ENCODE measurements around the gene TPT1.
"Not testable (repeated sequence)": the region's sequence is repeated elsewhere in the genome, so short reads cannot be mapped to it uniquely, and the experiment has no call there.

Gene TPT1

DNA sequence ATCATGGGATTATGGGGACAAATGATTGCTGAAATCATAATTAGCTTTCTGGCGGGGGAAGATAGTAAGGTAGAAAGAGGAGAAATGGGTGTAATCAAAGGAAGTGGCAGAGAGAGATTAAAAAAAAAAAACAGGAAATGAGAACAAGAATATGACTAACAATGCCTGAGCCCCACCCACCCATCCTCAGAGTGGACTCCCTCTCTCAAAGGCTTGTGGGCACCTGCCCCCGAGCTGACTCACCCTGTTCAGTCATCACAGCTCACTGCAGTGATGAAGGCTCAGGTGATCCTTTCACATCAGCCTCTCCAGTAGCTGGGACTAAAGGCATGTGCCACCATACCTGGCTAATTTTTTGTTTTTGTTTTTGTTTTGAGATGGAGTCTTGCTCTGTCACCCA lies 26.4 kb upstream of the TPT1 start:
- DNase-seq (ENCODE audit: low spot score): peak; percentile 74

DNA sequence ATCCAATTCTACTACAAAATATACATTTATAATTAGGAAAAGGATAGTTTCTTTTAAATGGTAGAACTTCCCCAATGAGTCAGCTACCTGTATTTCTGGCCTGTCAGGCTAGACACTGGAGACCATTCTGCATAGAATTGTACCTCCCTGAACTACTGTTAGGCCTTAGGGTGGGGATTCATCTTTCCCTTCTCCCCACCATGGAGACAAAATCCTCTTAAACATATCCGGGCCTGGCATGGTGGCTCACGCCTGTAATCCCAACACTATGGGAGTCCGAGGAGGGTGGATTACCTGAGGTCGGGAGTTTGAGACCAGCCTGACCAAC lies 24.5 kb upstream of the TPT1 start:
- no peak for DNase-seq (ENCODE audit: low spot score)

DNA sequence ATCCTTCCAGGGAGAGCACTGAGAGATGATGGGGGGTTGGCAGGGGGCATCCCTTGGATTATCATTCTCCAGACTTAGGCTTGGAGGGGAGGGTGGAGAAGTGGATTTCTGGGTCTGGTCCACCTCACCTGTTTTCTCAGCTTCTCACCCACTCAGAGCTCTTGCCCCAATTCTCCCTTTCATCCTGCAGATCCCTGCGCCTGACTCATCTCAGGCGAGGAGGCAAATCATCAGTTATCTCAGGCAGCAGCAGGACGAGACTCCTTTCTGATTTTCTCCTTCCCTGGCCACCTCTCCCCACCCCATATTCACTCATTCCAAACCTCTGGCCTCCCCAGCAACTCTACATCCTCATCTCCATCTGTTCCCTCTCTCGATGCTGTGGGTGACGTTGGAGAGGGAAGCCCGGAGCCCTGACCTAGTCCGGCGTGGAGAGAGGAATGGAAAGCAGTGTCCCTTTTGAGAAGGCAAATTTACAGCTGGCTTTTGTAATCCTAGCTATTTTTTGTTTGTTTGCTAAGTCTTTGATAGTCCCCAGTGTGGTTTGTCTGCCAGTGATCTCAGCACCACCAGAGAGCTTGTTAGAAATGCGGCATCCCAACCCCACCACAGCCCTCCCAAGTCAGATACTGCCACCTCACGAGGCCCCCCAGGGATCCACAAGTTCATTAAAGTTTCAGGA lies 24.0 kb upstream of the TPT1 start:
- DNase-seq (ENCODE audit: low spot score): no peak

DNA sequence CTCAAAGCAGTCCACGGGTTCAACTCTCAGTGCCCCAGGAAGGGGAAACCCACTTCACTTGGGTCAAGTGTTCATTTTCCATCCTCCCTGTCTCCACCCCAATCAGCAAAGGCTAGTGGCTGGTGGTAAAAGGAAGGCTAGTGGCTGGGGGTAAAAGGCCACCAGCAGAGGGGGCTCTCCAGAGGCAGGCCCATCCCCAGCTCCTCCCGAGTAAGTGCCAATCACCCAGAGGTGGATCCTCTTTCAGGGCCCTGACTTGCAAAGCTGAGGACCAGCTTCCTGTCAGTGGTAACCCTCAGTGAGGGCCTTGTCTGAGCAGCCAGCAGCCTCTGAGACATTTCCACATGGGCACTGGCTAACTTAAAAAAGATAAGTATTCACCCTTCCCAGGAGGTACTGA lies 22.0 kb upstream of the TPT1 start:
- DNase-seq (ENCODE audit: low spot score): no peak

DNA sequence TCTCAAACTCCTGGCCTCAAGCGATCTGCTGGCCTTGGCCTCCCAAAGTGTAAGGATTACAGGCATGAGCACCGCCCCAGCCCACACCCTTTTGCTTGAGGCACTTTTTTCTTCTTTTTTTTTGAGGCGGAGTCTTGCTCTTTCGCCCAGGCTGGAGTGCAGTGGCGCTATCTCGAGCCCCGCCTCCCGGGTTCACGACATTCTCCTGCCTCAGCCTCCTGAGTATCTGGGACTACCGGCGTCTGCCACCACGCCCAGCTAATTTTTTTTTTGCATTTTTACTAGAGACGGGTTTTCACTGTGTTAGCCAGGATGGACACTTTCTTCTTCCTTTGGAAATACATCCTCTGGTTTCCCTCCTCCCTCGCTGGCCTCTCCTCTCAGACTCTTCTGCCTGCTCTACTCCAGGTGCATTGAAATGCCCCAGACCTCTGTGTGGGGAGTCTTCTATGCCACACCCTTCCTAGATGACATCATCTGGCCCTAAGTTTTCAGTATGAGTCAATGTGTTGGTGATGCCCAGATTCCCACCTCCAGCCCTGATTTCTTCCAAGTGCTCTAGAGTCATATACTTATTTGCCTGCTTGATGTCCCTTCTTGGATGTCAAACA lies 20.7 kb upstream of the TPT1 start:
- no peak for DNase-seq (ENCODE audit: low spot score)

DNA sequence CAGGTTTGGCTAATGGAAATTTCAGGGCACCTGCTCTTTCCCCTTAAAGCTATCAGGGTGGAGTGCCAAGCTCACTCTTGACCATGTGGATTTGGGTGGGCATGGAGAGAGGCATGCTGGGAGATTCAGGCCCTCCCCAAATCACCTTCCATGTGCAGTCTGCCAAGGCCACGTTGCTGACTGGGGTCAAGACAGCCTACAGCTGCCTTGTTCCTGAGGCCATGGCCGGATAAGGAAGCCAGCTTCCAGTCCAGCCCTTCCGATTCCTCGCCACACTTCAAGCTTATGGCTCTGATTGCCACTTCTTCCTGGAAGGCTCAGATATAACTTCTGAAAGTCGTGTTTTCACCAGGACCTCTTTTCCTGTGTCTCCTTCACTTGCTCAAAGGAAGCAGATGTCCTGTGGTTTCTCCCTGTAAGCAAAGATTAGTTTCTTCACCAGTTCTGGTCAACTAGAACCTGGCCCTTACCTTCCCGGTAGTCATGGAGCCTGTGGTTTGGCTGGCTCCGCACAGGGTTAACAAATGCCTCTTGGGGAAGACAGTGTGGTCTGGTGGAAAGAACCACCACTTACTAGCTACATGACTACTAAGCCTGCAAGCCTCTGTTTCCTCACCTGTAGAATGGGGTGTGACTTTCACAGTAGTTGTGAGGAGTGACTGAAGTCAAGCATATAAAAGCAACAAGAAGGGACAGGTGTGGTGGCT lies 16.1 kb upstream of the TPT1 start:
- no peak for DNase-seq (ENCODE audit: low spot score)

DNA sequence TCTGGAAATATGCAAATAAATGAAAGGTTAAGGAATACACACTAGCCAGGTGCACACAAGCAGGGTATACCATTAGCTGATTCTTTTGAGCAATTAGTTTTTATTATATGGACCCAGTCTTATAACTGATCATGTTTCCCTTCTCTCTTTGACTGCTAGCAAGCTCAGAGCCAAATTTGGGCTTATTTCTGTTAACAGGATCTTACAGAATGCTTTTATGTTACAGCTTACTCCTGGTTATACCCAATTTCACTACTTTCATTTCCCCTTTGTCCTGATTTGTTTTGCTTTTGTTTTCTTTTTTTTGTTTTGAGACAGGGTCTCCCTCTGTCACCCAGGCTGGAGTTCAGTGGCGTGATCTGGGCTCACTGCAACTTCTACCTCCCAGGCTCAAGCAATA lies 12.9 kb upstream of the TPT1 start:
- DNase-seq (ENCODE audit: low spot score): no peak

DNA sequence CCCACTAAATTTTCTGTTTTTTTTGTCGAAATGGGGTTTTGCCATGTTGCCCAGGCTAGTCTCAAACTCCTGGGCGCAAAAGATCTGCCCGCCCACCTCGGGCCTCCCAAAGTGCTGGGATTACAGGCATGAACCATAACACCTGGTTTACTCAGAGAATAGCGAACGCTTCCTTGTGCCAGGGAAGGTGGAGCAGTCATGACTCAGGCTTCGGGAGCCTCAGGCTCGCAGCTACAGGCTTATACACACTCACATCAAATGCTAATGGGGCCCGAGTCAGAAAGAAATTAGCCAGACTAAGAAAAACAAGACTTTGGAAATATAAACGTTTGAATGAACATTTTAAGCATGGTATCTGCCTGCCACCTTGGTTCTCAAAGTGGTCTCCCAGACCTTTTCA lies 11.0 kb upstream of the TPT1 start:
- DNase-seq (ENCODE audit: low spot score): no peak

DNA sequence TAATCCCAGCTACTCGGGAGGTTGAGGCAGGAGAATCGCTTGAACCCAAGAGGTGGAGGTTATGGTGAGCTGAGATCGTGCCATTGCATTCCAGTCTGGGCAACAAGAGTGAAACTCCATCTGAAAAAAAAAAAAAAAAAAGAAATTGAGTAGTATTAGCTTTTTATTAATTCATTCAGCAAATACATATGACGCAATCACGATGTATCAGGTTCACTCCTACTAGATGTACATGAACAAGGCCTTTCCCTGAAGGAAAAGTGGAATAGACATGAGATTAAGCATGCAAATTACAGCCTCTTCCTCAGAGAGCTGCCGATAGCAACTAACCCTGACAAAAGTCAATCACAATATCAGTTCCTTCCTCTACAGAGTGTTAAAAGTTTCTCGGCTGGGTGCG lies 9.2 kb upstream of the TPT1 start:
- DNase-seq (ENCODE audit: low spot score): no peak

DNA sequence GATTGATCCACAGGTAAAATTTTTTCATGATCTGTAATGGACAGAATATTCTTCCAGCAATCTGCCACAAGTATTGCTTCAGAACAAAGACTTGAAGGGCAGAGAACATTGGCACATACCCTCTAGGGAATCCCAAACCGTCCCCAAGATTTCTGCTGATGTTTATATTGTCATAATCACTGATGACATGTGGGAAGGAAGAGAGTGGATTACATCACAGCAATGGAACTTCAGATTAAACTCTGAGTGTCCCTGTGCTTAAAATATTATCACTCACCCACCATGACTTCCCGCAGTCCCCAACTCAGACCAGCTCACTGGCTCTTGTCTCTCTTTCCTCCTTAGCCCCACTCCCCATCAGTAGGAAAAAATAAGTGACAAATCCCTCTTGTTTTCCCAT lies 8.5 kb upstream of the TPT1 start:
- peak; percentile 42 for DNase-seq (ENCODE audit: low spot score)

DNA sequence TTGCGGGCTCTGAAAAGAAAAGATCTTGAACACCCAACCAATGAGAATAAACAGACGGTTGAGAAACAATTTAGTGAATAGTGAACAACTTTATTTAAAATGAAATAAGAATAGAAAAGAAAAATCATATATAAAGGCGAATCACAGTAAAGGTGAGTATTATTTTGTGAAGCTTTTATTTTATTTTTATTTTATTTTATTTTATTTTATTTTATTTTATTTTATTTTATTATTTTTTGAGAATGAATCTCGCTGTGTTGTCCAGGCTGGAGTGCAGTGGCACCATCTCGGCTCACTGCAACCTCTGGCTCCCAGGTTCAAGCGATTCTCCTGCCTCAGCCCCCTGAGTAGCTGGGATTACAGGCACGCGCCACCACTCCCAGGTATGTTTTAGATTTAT lies 3.1 kb upstream of the TPT1 start:
- DNase-seq (ENCODE audit: low spot score): not testable (repeated sequence)

DNA sequence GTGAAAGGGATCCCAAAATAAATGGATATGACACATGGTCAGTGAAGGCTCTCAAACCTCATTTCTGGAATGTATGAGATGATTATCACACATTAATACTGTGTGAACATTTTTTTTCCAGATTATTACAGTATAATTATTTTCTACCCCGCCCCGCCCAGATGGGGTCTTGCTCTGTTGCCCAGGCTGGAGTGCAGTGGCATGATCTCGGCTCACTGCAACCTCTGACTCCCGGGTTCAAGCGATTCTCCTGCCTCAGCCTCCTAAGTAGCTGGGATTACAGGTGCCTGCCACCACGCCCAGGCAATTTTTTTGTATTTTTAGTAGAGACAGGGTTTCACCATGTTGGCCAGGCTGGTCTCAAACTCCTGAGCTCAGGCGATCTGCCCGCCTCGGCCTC lies 2.1 kb upstream of the TPT1 start:
- DNase-seq (ENCODE audit: low spot score): not testable (repeated sequence)

DNA sequence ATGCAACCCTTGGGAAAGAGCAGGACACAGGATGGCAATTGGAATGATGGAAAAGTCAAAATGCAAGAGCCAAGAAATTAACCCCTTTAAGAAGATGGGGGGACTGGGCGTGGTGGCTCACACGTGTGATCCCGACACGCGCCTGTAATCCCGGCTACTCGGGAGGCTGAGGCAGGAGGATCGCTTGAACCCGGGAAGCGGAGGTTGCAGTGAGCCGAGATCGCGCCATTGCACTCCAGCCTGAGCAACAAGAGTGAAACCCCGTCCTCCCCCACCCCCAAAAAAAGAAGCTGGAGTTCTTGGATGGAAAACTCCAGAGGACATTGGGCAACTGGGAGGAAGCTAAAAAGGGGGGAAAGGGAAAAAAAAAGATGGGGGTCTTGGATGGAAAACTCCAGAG lies 1.7 kb upstream of the TPT1 start:
- DNase-seq (ENCODE audit: low spot score): not testable (repeated sequence)

DNA sequence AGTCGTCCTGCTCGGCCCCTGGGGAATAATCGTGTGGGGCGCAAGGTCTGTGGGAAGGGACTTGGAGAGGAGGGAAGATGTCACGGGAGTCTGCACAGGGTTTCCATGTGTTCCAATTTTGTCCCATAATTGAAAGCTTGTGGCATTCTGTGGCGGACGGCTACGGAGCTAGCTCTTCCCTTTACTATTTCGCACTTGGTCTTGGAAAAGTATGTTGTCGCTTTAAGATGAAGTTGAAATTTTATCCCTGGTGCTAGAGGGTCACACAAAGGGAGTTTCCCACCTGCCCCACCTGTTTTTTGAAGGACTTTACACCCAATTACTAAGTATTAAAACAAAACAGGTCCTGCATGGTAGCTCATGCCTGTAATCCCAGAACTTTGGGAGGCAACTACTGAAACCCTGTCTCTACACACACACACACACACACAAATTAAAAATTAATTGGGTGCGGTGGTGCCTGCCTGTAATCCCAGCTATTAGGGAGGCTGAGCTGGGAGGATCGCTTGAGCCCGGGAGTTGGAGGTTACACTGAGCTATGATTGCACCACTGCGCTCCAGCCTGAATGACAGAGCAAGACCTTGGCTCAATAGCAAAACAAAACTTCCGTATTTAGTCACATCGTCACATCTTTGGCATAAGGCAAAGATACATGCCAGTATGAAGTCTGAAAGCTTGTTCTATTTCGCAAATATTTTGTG lies 967 bp upstream of the TPT1 start:
- DNase-seq (ENCODE audit: low spot score): peak; percentile 49

DNA sequence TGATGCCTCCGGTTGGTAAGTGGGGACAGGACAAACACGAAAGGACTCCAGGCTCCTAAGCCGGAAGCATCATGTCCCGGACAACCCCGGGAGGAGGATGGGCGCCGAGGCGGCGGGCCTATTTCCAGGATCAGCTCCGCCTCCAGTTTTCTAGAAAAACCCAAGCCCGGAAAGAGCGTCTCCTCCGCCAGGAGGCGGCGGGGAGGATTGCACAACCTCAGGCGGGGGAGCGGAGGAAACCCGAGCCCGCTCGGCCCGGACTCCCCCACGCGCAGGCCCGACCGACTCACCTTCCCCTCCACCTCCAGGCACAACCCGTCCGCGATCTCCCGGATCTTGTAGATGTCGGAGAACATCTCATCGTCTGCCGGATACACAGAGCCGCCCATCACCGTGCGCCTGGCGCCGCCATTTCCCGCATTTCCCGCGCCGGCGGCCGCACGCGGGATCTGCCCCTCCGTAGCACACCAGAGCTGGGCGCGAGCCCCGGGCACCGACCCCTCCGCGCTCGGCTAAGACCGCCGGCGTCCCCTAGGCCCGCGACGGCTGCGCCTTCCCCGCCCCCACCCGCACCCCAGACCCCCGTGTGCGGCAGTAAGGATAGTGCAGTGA lies 455 bp downstream of the TPT1 start:
- peak; percentile 76 for DNase-seq (ENCODE audit: low spot score)

DNA sequence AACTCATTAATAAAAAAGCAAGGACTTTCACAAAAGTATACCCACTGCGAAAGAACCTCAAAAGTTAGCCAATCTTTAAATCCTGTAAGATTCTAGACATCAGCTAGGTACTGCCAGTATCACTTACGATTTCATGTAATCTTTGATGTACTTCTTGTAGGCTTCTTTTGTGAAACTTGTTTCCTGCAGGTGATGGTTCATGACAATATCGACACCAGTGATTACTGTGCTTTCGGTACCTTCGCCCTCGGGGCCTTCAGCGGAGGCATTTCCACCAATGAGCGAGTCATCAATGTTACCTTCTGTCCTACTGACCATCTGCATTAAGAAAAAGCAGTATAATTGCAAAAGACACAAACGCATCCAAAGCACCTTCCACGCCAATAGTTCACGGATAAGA lies 1.1 kb downstream of the TPT1 start:
- DNase-seq (ENCODE audit: low spot score): no peak

DNA sequence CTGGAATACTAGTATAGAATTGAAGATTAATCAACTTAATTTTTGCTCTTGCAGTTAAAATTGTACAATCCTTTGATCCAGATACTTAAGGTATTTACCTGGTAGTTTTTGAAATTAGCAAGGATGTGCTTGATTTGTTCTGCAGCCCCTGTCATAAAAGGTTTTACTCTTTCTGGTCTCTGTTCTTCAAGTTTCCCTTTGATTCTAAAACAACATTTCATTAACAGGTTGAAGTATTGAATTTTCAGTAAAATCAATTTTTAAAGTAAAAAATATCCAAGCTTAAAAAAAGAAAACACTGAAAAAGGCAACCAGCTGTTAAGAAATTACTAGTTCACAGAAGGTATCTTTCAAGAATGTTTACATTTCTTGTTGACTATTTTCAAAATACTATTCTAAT lies 1.6 kb downstream of the TPT1 start:
- no peak for DNase-seq (ENCODE audit: low spot score)

DNA sequence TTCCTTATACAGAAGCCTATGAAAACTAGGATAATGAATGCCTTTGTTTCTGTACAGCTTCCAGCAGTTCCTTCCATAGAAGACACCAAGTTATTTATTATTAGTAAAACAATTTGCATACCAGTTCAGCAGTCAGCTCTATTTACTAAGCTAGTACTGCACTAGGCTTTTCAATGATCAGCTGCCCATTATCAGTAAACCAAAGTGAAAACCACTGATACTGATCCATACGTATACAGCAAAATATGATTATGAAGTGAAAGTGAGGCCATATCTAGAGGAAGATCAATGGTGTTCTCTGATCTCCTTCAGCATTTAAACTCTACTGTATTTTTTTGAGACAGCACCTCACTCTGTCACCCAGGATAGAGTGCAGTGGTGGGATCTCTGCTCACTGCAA lies 3.2 kb downstream of the TPT1 start:
- no peak for DNase-seq (ENCODE audit: low spot score)

DNA sequence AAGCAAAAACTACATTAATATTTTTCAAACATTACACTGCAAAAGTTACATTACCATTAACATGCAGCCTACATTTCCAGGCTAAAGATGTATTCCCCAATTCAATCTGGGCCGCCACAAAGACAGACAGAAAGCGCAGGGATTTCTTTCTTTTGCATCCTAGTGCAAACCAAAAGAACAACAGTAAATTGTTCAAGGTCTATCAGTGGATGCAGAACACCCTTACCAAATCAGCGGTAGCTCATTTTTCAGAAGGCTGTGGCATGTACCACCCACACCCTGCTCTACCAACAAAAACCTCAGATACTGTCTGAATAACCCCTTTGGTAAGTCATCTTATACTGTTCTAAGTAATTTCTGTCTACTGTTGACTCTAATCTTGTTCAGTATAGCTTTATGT lies 3.6 kb downstream of the TPT1 start:
- no peak for DNase-seq (ENCODE audit: low spot score)

DNA sequence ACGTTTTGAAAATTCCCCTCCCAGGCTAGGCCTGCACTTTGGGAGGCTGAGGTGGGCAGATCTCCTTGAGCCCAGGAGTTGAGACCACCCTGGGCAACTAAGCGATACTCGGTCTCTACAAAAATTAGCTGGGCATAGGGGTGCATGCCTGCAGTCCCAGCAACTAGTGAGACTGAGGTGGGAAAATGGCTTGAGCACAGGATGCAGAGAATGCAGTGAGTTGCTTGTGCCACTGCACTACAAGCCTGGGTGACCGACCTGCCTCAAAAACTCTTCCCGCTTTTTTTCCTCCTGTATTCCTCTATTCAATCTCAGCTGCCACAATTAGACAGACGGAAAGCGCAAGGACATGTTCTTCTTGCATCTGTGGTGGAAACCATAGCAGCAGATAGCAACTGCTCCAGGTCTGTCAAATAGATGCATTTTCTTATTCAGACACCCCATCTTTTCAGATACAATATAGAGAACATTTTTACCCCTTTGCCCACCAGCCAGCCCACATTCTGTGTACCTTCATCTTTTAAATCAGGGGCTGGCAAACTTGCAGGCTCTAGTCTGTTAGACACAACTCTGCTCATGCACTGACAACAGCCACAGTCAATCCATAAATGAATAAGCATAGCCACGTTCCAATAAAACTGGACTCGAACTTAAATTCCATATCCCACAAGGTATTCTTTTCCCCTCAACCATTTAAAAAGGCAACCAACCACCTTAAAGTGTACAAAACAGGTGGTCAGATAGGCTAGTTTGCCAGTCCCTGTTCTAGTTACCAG lies 4.8 kb downstream of the TPT1 start:
- DNase-seq (ENCODE audit: low spot score): no peak

DNA sequence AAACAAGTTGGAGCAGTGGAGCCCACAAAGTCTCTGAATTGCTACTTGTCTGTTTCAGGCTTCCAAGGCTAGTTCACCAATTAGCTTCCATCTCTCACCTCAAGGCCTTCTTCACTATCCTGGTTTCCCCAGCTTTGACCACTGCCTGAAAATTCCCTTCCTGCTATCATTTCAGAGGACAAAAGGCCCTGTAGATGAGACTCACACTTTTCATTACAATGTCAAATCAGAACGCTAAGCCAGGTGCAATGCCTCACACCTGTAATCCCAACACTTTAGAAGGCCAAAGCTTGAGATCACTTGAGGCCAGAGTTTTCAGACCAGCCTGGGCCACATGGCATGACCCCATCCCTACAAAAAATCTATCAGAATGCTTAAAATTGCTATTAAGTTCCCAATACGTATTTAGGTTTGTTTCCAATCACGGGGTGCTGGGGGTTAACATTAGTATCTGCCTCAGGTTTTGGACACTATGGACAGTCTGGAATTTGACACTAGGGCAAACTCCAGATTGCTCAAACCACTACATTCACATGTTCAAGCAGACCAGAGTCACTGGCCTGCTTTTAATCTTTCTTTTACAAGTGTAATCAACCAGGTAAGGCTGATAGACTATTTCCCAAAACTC lies 5.5 kb downstream of the TPT1 start:
- DNase-seq (ENCODE audit: low spot score): no peak
